ENCODE results near the gene PEX11G.
A peak's percentile ranks its signal among the peaks of the same experiment; 100 is the strongest.

PEX11G gene

GRCh38 chr19:7521551-7522071 is 32.8 kb upstream of the PEX11G start:
- no peak for DNase-seq

GRCh38 chr19:7520131-7521051 is 31.6 kb upstream of the PEX11G start:
- DNase-seq, result no peak

DNA sequence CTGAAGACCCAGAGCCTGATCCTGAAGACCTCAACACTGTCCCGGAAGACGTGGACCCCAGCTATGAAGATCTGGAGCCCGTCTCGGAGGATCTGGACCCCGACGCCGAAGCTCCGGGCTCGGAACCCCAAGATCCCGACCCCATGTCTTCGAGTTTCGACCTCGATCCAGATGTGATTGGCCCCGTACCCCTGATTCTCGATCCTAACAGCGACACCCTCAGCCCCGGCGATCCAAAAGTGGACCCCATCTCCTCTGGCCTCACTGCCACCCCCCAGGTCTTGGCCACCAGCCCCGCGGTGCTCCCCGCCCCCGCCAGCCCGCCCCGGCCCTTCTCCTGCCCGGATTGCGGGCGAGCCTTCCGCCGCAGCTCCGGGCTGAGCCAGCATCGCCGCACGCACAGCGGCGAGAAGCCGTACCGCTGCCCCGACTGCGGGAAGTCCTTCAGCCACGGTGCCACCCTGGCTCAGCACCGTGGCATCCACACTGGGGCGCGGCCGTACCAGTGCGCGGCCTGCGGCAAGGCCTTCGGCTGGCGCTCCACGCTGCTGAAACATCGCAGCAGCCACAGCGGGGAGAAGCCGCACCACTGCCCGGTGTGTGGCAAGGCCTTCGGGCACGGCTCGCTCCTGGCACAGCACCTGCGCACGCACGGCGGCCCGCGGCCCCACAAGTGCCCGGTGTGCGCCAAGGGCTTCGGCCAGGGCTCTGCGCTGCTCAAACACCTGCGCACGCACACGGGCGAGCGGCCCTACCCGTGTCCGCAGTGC is 30.7 kb upstream of the PEX11G start:
- no peak for DNase-seq

- no peak for DNase-seq
Measured at GRCh38 chr19:7516878-7517277, 28.0 kb upstream of the PEX11G start.

- DNase-seq, result no peak
Measured at GRCh38 chr19:7516333-7516732, 27.5 kb upstream of the PEX11G start.

DNA sequence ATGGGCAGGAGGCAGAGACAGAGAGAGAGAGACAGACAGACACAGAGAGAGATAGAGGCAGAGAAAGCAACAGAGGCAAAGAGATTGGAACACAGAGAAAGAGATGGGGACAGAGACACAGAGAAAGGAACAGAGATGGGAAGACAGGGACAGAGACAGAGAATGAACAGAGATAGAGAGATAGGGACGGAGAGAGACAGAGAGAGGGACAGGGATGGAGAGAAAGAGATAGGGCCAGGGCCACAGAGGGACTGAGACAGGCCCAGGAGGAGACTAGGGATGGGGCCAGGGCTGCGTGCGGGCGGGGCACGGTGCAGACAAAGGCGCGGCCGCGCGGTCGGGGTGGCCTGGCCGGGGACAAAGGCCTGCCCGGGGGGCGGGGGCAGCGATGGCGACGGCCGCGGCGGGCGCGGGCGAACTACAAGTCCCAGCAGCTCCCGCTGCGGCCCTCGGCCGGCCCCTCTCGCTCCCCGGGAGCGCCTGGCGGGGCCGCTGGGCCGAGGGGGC is 26.9 kb upstream of the PEX11G start, which contains the start of gene ZNF358:
TSS of gene ZNF358 (plus strand) at position 459 of the 507 bp plus-strand sequence. CDS start 3,140 bp downstream, outside the sequence.
- peak; percentile 78 for DNase-seq

GRCh38 chr19:7515110-7515644 is 26.3 kb upstream of the PEX11G start:
- DNase-seq, result no peak

GRCh38 chr19:7513809-7514642 is 25.2 kb upstream of the PEX11G start:
- no peak for DNase-seq

DNA sequence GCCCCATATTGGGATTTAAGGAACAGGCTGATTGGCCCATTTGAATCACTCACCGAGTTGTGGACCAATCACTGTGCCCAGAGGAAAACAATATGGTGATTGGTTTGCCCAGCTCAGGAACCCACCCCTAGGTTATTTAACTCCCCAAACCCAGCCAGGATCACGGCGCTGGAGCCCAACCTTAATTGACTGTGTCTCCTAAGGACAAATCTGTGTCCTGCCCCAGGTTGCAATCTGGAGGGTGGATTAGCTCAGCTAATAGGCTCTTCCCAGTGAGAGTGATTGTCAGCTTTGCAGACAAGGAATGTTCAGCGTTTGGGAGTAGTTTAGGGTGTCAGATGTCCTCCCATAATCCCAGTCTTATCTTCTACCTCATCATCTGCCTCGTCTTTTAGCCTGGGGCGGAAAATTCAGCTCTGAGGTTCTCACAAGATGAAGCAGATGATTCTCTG is 23.6 kb upstream of the PEX11G start:
- DNase-seq, result no peak

DNA sequence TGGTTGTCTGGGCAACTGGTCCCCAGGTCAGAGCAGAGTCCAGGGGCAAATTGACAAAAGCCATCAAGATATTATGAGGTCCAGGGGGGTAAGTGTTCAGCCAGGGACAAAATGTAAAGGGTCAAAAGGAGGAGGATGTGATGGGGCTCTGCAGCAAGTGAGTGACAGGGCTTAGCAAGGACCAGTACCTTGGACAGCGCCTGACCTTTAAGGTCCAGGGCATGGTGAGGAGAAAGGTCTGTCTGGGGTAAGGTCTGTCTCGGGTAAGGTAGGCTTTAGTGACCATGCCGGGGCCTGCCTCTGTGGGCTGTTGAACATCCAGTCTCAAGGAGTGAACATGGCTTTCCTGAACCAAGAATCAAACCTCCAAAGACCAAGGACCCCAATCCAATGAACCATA is 20.8 kb upstream of the PEX11G start:
- DNase-seq, result no peak

DNA sequence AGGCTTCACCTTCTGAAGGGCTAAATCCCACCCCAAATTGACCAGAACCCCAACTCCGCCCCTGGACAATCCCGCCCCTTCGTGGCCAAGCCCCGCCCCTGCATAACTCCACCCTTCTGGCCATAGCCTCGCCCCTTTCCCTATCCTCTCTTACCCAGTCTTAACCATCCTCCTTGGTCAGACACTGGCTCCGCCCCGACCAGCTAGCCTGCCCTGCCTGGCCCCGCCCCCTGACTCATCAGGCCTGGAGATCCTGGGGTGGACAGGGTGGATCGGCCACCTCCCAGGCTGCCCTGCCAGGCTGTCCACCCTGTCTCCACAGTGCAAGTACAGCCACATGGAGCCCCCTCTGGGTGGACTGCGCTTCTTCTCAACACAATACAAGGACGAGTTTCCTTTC is 19.0 kb upstream of the PEX11G start:
- DNase-seq, result no peak

GRCh38 chr19:7506385-7507328 is 17.8 kb upstream of the PEX11G start:
- no peak for DNase-seq

DNA sequence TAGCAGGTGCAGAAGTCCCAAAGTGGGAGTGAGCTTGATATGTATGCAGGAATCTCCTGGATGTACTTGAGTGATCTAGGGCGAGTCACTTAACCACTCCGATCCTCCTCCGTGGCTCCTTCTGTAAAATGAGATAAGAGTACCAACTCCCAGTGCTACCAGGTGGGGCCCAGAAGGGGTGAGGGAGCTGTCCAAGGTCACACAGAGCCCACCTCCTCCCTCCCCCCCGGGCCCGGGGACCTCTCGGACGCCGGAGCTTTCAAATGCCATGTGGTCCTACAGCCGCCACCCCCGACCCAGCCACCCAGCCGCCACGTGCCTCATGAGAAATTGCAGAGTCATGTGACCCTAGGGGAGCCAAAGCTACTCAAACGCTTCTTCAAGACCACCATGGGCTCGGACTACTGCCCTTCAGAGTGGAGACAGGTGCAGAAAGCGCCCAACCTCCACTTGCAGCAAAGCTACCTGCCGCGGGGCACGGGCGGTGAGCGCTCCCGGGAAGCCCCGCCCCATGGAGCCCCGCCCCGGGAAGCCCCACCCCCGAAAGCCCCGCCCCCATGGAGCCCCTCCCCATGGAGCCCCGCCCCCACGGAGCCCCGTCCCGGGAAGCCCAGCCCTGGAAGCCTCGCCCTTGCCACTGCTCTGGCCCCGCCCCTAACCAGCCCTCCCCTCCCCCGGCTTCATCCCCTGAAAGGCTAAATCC is 17.0 kb upstream of the PEX11G start:
- no peak for DNase-seq

DNA sequence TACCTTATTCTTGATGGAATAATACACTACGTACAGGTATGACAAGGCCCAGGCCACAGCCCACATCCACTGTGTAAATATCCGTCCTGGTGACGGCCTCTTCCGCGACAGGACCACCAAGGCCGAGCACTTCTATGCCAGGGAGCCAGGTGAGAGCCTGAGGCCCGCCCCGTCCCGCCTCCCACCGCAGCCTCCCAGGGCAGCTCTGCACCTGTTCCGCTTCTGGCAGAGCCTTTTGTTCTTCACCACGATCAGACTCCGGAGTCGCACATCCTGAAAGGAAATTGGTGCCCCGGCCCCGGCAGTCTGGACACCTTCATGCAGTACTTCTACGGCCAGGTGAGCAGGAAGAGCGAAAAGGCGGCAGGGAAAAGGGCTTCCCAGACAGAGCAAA is 16.4 kb upstream of the PEX11G start:
- DNase-seq, result peak; percentile 30

DNA sequence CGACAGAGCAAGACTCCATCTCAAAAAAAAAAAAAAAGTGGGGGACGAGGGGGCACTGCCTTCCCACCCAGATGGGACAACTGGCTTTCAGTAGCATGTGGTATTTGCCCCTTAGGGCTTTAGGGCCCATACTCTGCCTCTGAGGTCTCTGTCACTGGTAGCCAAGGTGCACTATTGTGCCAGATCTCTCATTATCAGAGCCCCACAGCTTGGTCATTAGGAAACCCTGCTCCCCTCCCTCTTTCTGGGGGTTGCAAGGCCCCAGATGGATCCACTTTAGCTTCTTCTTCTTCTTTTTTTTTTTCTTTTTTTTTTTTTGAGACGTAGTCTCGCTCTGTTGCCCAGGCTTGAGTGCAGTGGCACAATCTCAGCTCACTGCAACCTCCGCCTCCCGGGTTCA is 15.8 kb upstream of the PEX11G start:
- no peak for DNase-seq

DNA sequence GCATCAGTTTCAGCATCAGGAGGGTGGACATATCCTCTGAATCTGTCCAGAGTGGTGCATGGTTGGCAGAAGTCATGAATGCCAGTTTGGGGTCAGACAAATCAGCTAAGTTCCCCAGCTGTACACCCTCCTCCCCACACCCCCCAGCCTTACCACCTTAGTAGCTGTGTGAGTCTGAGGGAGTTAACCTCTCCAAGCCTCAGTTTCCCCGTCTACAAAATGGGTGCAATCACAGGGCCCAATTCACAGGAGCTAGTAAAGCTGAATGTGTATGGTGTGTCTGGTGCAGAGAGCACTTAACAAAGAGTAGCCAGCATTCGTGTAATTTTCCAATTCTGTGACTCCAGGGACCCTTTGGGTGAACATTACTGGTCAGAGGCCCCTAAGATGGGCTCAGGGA is 13.7 kb upstream of the PEX11G start:
- no peak for DNase-seq

- peak; percentile 88 for DNase-seq
Measured at GRCh38 chr19:7500811-7501450, 12.1 kb upstream of the PEX11G start.

GRCh38 chr19:7497292-7497691 is 8.5 kb upstream of the PEX11G start:
- no peak for DNase-seq

GRCh38 chr19:7494416-7495098 is 5.7 kb upstream of the PEX11G start:
- DNase-seq, result no peak
